ENCODE data around the gene SHISA7.

The SHISA7 gene

GRCh38 chr19:55385724-55386492, 57.2 kb downstream of the SHISA7 start, which contains the start of gene RPL28:
RPL28 (plus strand) TSS chr19:55385932; CDS start chr19:55386358, 426 bp downstream.
- DNase-seq = peak; percentile 99

GRCh38 chr19:55384920-55385723, 58.0 kb downstream of the SHISA7 start:
- peak; percentile 92 for DNase-seq

GRCh38 chr19:55384131-55384919, 58.8 kb downstream of the SHISA7 start, which contains the start of gene TMEM238:
TMEM238 (minus strand) TSS chr19:55384292; CDS start chr19:55384259, 33 bp downstream.
- DNase-seq = peak; percentile 64

GRCh38 chr19:55383279-55384130, 59.6 kb downstream of the SHISA7 start:
- DNase-seq = peak; percentile 68

- DNase-seq = no peak
These were observed 60.5 kb downstream of the SHISA7 start for GRCh38 chr19:55382522-55383054.

- DNase-seq = no peak
These were observed 61.1 kb downstream of the SHISA7 start for GRCh38 chr19:55382013-55382412.

GRCh38 chr19:55379174-55379573, 63.9 kb downstream of the SHISA7 start:
- no peak for DNase-seq

All from activated T-cell treated with anti-CD3 and anti-CD28 coated beads, Interleukin-2, amount 50 U/mL, for 1 hour (primary cell).